DND-41 (cell line): ENCODE measurements around the gene SPTAN1.

Experiments
- ATAC-seq: fragments of 200-7000 bp; cut with Tn5 transposase; 3 replicates; pipeline ENCODE4 v1.9.1; 2021; ENCODE audit warnings: low read depth; ENCODE audit not compliant: insufficient read depth
- DNase-seq: peaks from one replicate; pipeline ENCODE4 v3.0.0-alpha.2; 2020
- H2AFZ ChIP-seq: 2 replicates; pipeline ENCODE4 v1.6.0; 2012; ENCODE audit warnings: low read depth, low read length
- H3K27ac ChIP-seq: 2 replicates; pipeline ENCODE4 v1.5.1; 2012; ENCODE audit warnings: low read length, inconsistent platforms
- H3K27me3 ChIP-seq: fragments of 200-600 bp; sonication (generic); 2 replicates; pipeline ENCODE4 v1.6.0; 2012; ENCODE audit warnings: low read length, mild to moderate bottlenecking, inconsistent platforms; ENCODE audit not compliant: insufficient read depth, poor library complexity
- H3K36me3 ChIP-seq: 2 replicates; pipeline ENCODE4 v1.5.1; 2012; ENCODE audit warnings: low read length, inconsistent platforms; ENCODE audit not compliant: insufficient read depth
- H3K4me1 ChIP-seq: 2 replicates; pipeline ENCODE4 v1.5.1; 2012; ENCODE audit warnings: mild to moderate bottlenecking, low read length; ENCODE audit not compliant: insufficient read depth
- H3K4me2 ChIP-seq: 2 replicates; pipeline ENCODE4 v1.6.0; 2012; ENCODE audit warnings: mild to moderate bottlenecking, moderate library complexity, low read length, inconsistent platforms; ENCODE audit not compliant: insufficient read depth
- H3K4me3 ChIP-seq, 2 experiments: fragments of 200-600 bp in 1 of 2; shearing (Covaris generic) in 1 of 2; 2 replicates each; pipeline ENCODE4 v1.5.1; 2012 to 2016; ENCODE audit warnings: inconsistent platforms in 2 of 2, low read length in 2 of 2, mild to moderate bottlenecking in 2 of 2, low read depth in 1 of 2, moderate library complexity in 1 of 2
- H3K79me2 ChIP-seq: 2 replicates; pipeline ENCODE4 v1.6.0; 2012; ENCODE audit warnings: low read length, inconsistent platforms; ENCODE audit not compliant: insufficient read depth
- H3K9ac ChIP-seq: 2 replicates; pipeline ENCODE4 v1.6.0; 2012; ENCODE audit warnings: low read depth, mild to moderate bottlenecking, inconsistent platforms, low read length, moderate library complexity
- H3K9me3 ChIP-seq: 2 replicates; pipeline ENCODE4 v1.5.1; 2012; ENCODE audit warnings: low read length, moderate library complexity, mild to moderate bottlenecking, inconsistent platforms; ENCODE audit not compliant: insufficient read depth, severe bottlenecking
- H4K20me1 ChIP-seq: 2 replicates; pipeline ENCODE4 v1.6.0; 2012; ENCODE audit warnings: low read length; ENCODE audit not compliant: insufficient read depth
- CTCF ChIP-seq: IDR thresholded peaks from 2 replicates; pipeline ENCODE4 v1.5.1; 2012; ENCODE audit warnings: borderline replicate concordance, low read length, moderate library complexity, mild to moderate bottlenecking; ENCODE audit not compliant: poor library complexity, severe bottlenecking; ENCODE audit errors: extremely low read depth
- EZH2 ChIP-seq: IDR thresholded peaks from 3 replicates; pipeline ENCODE4 v1.6.1; 2012; ENCODE audit warnings: borderline replicate concordance, low read depth, mild to moderate bottlenecking, moderate library complexity, low read length, inconsistent platforms; ENCODE audit not compliant: severe bottlenecking

SPTAN1 gene

GRCh38 chr9:128551657-128552152 lies 682 bp upstream of the SPTAN1 start:
- Histone ChIP-seq H3K9ac (peak overlapping the region; percentile 90), H3K27me3 (no peaks in the 10 kb centered on the region)
- ATAC-seq, result peak; percentile 78

GRCh38 chr9:128552744-128553440 lies 505 bp downstream of the SPTAN1 start:
- Histone ChIP-seq H2AFZ (peak overlapping the region; percentile 78), H3K9ac (peak overlapping the region; percentile 90), H3K27ac (peak overlapping the region; percentile 61), H3K27me3 (no peaks in the 10 kb centered on the region), H3K4me3 (peak overlapping the region; percentile 89 to 94), H3K36me3 (0 out of 2 replicates have a peak, but pooled peaks cover 4% of the 10 kb centered on the region), H3K79me2 (peaks cover 52% of the 10 kb centered on the region), H4K20me1 (peaks cover 25% of the 10 kb centered on the region), H3K4me1 (peaks cover 50% of the 10 kb centered on the region), H3K9me3 (no peaks in the 10 kb centered on the region), H3K4me2 (peak overlapping the region; percentile 82)
- peak; percentile 54 for ATAC-seq
- peak; percentile 65 for DNase-seq
- TF ChIP-seq EZH2, result no peak
- TF ChIP-seq CTCF, result no peak

More at GRCh38 chr9:128551657-128552152, 682 bp upstream of the SPTAN1 start:
- peaks cover 43% of the 10 kb centered on the region for H3K4me1 ChIP-seq
- H3K9me3 ChIP-seq, result no peaks in the 10 kb centered on the region
- TF ChIP-seq CTCF, result no peak
- no peak for TF ChIP-seq EZH2
- peaks cover 43% of the 10 kb centered on the region for H3K79me2 ChIP-seq
- H2AFZ ChIP-seq, result peak overlapping the region; percentile 94
- DNase-seq, result no peak
- peak overlapping the region; percentile 73 to 89 for H3K4me3 ChIP-seq
- H3K4me2 ChIP-seq, result peak overlapping the region; percentile 61
- 0 out of 2 replicates have a peak, but pooled peaks cover 4% of the 10 kb centered on the region for H3K36me3 ChIP-seq
- peak overlapping the region; percentile 85 for H3K27ac ChIP-seq
- H4K20me1 ChIP-seq, result peaks cover 23% of the 10 kb centered on the region

- Histone ChIP-seq H3K4me3 (peak overlapping the region; percentile 89 to 94; a peak in 3 of 4 replicates), H3K9ac (peak overlapping the region; percentile 90), H3K4me1 (peaks cover 58% of the 10 kb centered on the region), H3K79me2 (peaks cover 60% of the 10 kb centered on the region), H3K9me3 (no peaks in the 10 kb centered on the region), H3K4me2 (peak overlapping the region; percentile 82), H3K36me3 (0 out of 2 replicates have a peak, but pooled peaks cover 4% of the 10 kb centered on the region), H3K27ac (no peak overlapping the region), H4K20me1 (peaks cover 31% of the 10 kb centered on the region), H3K27me3 (no peaks in the 10 kb centered on the region), H2AFZ (no peak overlapping the region)
- DNase-seq (no peak), ATAC-seq (no peak)
- TF ChIP-seq CTCF, result no peak
- TF ChIP-seq EZH2, result no peak
Measured at GRCh38 chr9:128553728-128554127, 1.3 kb downstream of the SPTAN1 start.
